ENCODE results near the gene NPTXR.

Gene NPTXR

DNA sequence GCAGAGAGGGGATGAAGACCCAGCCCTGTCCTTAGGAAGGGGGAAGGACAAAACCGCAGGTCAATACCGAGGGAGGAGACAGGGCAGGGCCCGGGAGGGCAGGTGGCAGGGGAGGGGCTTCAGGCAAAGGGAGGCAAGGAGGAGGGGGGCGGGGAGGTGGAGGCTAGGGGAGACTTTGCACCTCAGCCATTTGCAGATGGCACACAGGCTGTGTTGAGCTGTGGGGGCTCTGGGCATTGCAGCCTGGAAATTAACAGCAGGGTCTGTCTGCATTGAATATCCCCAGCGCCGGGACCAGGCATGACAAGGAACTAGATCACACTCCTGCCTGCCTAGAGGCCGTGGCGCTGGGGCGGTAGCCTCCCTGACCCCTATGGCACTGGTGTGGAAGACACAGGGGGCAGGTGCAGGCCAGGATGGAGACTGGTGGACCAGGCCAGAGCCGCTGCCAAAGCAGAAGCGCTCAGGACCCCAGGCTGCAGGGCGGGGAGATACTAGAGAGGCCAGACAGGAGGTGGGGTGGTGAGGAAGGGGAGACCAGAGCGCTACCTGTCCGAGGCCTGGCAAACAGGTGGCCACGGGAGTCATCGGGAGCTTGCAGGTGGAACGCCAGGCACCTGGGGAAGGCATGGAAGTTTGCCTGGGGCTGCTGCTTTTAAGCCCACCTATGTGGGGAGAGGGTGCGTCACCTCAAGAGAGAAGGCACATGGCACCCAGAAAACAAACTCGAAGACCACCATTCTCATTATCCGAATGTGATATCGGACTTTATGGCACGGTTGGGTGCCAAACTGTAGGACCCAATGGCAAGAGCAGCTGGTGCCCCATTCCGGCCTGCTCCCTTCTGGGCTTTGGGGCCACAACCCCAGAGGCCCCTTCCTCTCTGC, 16.7 kb upstream of the NPTXR start:
- TF ChIP-seq TAF1 (IDR thresholded peaks at IDR 0.05; ENCODE audit: borderline replicate concordance, insufficient read depth, low read length) (no peak), FOXP2 (optimal IDR thresholded peaks at IDR 0.05; ENCODE audit: borderline replicate concordance, extremely low read depth, extremely low read length, insufficient read depth) (no peak)
- TF ChIP-seq, protein P1, sequence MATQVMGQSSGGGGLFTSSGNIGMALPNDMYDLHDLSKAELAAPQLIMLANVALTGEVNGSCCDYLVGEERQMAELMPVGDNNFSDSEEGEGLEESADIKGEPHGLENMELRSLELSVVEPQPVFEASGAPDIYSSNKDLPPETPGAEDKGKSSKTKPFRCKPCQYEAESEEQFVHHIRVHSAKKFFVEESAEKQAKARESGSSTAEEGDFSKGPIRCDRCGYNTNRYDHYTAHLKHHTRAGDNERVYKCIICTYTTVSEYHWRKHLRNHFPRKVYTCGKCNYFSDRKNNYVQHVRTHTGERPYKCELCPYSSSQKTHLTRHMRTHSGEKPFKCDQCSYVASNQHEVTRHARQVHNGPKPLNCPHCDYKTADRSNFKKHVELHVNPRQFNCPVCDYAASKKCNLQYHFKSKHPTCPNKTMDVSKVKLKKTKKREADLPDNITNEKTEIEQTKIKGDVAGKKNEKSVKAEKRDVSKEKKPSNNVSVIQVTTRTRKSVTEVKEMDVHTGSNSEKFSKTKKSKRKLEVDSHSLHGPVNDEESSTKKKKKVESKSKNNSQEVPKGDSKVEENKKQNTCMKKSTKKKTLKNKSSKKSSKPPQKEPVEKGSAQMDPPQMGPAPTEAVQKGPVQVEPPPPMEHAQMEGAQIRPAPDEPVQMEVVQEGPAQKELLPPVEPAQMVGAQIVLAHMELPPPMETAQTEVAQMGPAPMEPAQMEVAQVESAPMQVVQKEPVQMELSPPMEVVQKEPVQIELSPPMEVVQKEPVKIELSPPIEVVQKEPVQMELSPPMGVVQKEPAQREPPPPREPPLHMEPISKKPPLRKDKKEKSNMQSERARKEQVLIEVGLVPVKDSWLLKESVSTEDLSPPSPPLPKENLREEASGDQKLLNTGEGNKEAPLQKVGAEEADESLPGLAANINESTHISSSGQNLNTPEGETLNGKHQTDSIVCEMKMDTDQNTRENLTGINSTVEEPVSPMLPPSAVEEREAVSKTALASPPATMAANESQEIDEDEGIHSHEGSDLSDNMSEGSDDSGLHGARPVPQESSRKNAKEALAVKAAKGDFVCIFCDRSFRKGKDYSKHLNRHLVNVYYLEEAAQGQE (IDR thresholded peaks at IDR 0.05; ENCODE audit: insufficient read depth in 1 of 2, low read depth in 2 of 2, low read length in 2 of 2) = no peak

GRCh38 chr22:38859581-38860282, 15.9 kb upstream of the NPTXR start:
- TF ChIP-seq FOXP2 (optimal IDR thresholded peaks at IDR 0.05; ENCODE audit: borderline replicate concordance, extremely low read depth, extremely low read length, insufficient read depth) (no peak), POLR2AphosphoS5 (IDR thresholded peaks at IDR 0.05; ENCODE audit: low read depth, low read length) (no peak), SIN3A (IDR thresholded peaks at IDR 0.05; ENCODE audit: borderline replicate concordance, insufficient read depth, low read length) (no peak), TAF1 (IDR thresholded peaks at IDR 0.05; ENCODE audit: borderline replicate concordance, insufficient read depth, low read length) (no peak)
- TF ChIP-seq, protein P1 (IDR thresholded peaks at IDR 0.05; ENCODE audit: insufficient read depth in 1 of 2, low read depth in 2 of 2, low read length in 2 of 2) = no peak

DNA sequence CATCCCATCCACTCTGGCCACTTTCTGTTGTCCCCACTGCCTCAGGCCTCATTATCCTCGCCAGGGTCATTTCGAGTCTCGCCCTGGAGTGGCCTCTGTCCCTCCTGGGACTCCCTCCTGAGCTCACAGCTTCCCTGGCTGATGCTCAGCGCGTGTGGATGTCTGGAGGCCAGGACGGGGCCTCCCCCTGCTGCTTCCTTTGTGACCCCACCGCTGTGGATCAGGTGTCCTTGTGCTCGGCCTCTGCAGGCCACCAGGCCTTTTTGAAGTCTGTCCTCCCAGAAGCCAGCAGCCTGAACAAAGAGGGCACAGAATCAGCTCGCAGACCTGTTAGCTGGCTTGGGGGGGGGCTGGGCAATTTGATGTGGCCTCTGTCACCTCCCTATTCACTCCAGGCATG, 14.7 kb upstream of the NPTXR start:
- TF ChIP-seq POLR2AphosphoS5 (IDR thresholded peaks at IDR 0.05; ENCODE audit: low read depth, low read length) (no peak), SIN3A (IDR thresholded peaks at IDR 0.05; ENCODE audit: borderline replicate concordance, insufficient read depth, low read length) (no peak), FOXP2 (optimal IDR thresholded peaks at IDR 0.05; ENCODE audit: borderline replicate concordance, extremely low read depth, extremely low read length, insufficient read depth) (no peak), TAF1 (IDR thresholded peaks at IDR 0.05; ENCODE audit: borderline replicate concordance, insufficient read depth, low read length) (no peak)
- TF ChIP-seq, protein P1 (IDR thresholded peaks at IDR 0.05; ENCODE audit: insufficient read depth in 1 of 2, low read depth in 2 of 2, low read length in 2 of 2) = no peak

- TF ChIP-seq, protein P1 (IDR thresholded peaks at IDR 0.05; ENCODE audit: insufficient read depth in 1 of 2, low read depth in 2 of 2, low read length in 2 of 2) = no peak
- TF ChIP-seq SIN3A (IDR thresholded peaks at IDR 0.05; ENCODE audit: borderline replicate concordance, insufficient read depth, low read length) = no peak
- TF ChIP-seq FOXP2 (optimal IDR thresholded peaks at IDR 0.05; ENCODE audit: borderline replicate concordance, extremely low read depth, extremely low read length, insufficient read depth) = no peak
- no peak for TF ChIP-seq POLR2AphosphoS5 (IDR thresholded peaks at IDR 0.05; ENCODE audit: low read depth, low read length)
- TF ChIP-seq TAF1 (IDR thresholded peaks at IDR 0.05; ENCODE audit: borderline replicate concordance, insufficient read depth, low read length) = no peak
Measured at GRCh38 chr22:38853196-38853651, 9.4 kb upstream of the NPTXR start.

All from PFSK-1 (cell line).